SK-N-SH (cell line): ENCODE data around the gene THBD. TPM values are rescaled to one million over a fixed set of nuclear protein-coding genes. Genes with fewer than 3 reads are reported as not detected.

ENCODE experiments used
- CTCF ChIA-PET: fragments of 300-600, 350-600 bp; formaldehyde crosslinking; extraction: SDS; loops from one replicate; lab custom pipeline; 2021; lab: Yijun Ruan, JAX
- POLR2A ChIA-PET: fragments of 350-600 bp; sonication (Branson Sonifier 250); formaldehyde crosslinking; extraction: SDS; loops from one replicate; lab custom pipeline; 2020; ENCODE audit warnings: antibody characterized with exemption, inconsistent platforms; lab: Yijun Ruan, JAX
- DNase-seq: peaks from one replicate; pipeline ENCODE4 v3.0.0; 2012
- H2AFZ ChIP-seq: fragments of 200-600 bp; sonication (generic); 2 replicates; pipeline ENCODE4 v1.8.1; 2016; ENCODE audit warnings: antibody characterized with exemption, mild to moderate bottlenecking, low read depth
- H3F3A ChIP-seq: fragments of 200-600 bp; sonication (generic); replicated peaks from 2 replicates; pipeline ENCODE3; 2016; ENCODE audit warnings: antibody characterized with exemption, mild to moderate bottlenecking; ENCODE audit not compliant: insufficient read depth
- H3K27ac ChIP-seq, 2 experiments: fragments of 200-500 bp in 1 of 2; fragments of 200-600 bp in 1 of 2; sonication (Bioruptor generic) in 1 of 2; sonication (generic), shearing (Covaris generic) in 1 of 2; 2 replicates each; pipeline versions ENCODE4 v1.5.1 to v1.6.1; 2014 to 2016; ENCODE audit warnings: low read depth in 2 of 2, inconsistent platforms in 1 of 2, low read length in 1 of 2, mild to moderate bottlenecking in 1 of 2, mixed read lengths in 1 of 2
- H3K27me3 ChIP-seq: fragments of 200-600 bp; sonication (generic), shearing (Covaris generic); 2 replicates; pipeline ENCODE4 v1.6.1; 2016; ENCODE audit warnings: mixed run types; ENCODE audit not compliant: insufficient read depth
- H3K36me3 ChIP-seq, 2 experiments: fragments of 200-500 bp in 1 of 2; fragments of 200-600 bp in 1 of 2; sonication (Bioruptor generic) in 1 of 2; sonication (generic) in 1 of 2; replicated peaks in 1 of 2; 2 replicates each; pipeline versions ENCODE3 to v1.5.1; 2014 to 2016; ENCODE audit warnings: low read length in 1 of 2, mild to moderate bottlenecking in 1 of 2; ENCODE audit not compliant: insufficient read depth in 2 of 2, control insufficient read depth in 1 of 2
- H3K4me1 ChIP-seq, 2 experiments: fragments of 200-500 bp in 1 of 2; fragments of 200-600 bp in 1 of 2; sonication (Bioruptor generic) in 1 of 2; sonication (generic), shearing (Covaris generic) in 1 of 2; 2 replicates each; pipeline versions ENCODE4 v1.5.1 to v1.6.1; 2014 to 2016; ENCODE audit warnings: low read depth in 1 of 2, low read length in 1 of 2, mixed run types in 1 of 2; ENCODE audit not compliant: insufficient read depth in 2 of 2, control insufficient read depth in 1 of 2
- H3K4me2 ChIP-seq: fragments of 200-600 bp; sonication (generic), shearing (Covaris generic); 2 replicates; pipeline ENCODE4 v1.6.1; 2017; ENCODE audit warnings: mixed run types
- H3K4me3 ChIP-seq, 2 experiments: fragments of 200-500 bp in 1 of 2; fragments of 200-600 bp in 1 of 2; sonication (Bioruptor generic) in 1 of 2; sonication (generic), shearing (Covaris generic) in 1 of 2; 2 replicates each; pipeline versions ENCODE4 v1.5.1 to v1.8.1; 2014 to 2016; ENCODE audit warnings: low read depth in 2 of 2, inconsistent platforms in 1 of 2, low read length in 1 of 2, mild to moderate bottlenecking in 1 of 2, mixed read lengths in 1 of 2, moderate library complexity in 1 of 2
- H3K79me2 ChIP-seq: fragments of 200-600 bp; sonication (generic); 2 replicates; pipeline ENCODE4 v1.8.1; 2017; ENCODE audit warnings: mild to moderate bottlenecking; ENCODE audit not compliant: insufficient read depth
- H3K9ac ChIP-seq: fragments of 200-600 bp; sonication (generic); 2 replicates; pipeline ENCODE4 v1.6.1; 2017; ENCODE audit warnings: mixed run types
- H3K9me2 ChIP-seq: fragments of 200-600 bp; sonication (generic); 2 replicates; pipeline ENCODE4 v1.6.1; 2017; ENCODE audit warnings: mixed run types
- H3K9me3 ChIP-seq: fragments of 200-600 bp; sonication (generic); 2 replicates; pipeline ENCODE4 v1.6.1; 2017; ENCODE audit warnings: mixed run types, mild to moderate bottlenecking, moderate library complexity
- H4K20me1 ChIP-seq: fragments of 200-600 bp; sonication (generic); 2 replicates; pipeline ENCODE4 v1.6.1; 2017; ENCODE audit warnings: mild to moderate bottlenecking, mixed run types; ENCODE audit not compliant: insufficient read depth
- EZH2phosphoT487 ChIP-seq: fragments of 200-600 bp; sonication (generic); IDR thresholded peaks from 2 replicates; pipeline ENCODE4 v1.6.1; 2017; ENCODE audit warnings: low read depth, mixed run types, mild to moderate bottlenecking, antibody characterized with exemption, moderate library complexity, borderline replicate concordance
- FOXM1 ChIP-seq: IDR thresholded peaks from 2 replicates; pipeline ENCODE4 v1.4.0; 2012; ENCODE audit warnings: low read depth, mild to moderate bottlenecking
- GABPA ChIP-seq: IDR thresholded peaks from 2 replicates; pipeline ENCODE4 v1.4.0; 2012; ENCODE audit warnings: low read depth, mild to moderate bottlenecking
- IRF3 ChIP-seq: fragments of 150-350 bp; IDR thresholded peaks from 2 replicates; pipeline ENCODE4 v1.6.1; 2016; ENCODE audit warnings: mild to moderate bottlenecking, low read depth, low read length
- JUND ChIP-seq: IDR thresholded peaks from 2 replicates; pipeline ENCODE4 v1.4.0; 2012
- MAX ChIP-seq: IDR thresholded peaks from 2 replicates; pipeline ENCODE4 v1.4.0; 2012; ENCODE audit warnings: low read depth
- MXI1 ChIP-seq: IDR thresholded peaks from 2 replicates; pipeline ENCODE4 v1.6.1; 2012; ENCODE audit warnings: mild to moderate bottlenecking, low read depth, low read length, improper control_type of control experiment
- NRF1 ChIP-seq: IDR thresholded peaks from 2 replicates; pipeline ENCODE4 v1.6.1; 2012; ENCODE audit warnings: low read depth, mild to moderate bottlenecking, low read length
- RAD21 ChIP-seq: IDR thresholded peaks from 2 replicates; pipeline ENCODE4 v1.6.1; 2012; ENCODE audit warnings: mild to moderate bottlenecking, low read length
- RCOR1 ChIP-seq: fragments of 150-350 bp; IDR thresholded peaks from 2 replicates; pipeline ENCODE4 v1.6.1; 2017; ENCODE audit warnings: antibody characterized with exemption, low read length
- RFX5 ChIP-seq: IDR thresholded peaks from 2 replicates; pipeline ENCODE4 v1.6.1; 2012; ENCODE audit warnings: mild to moderate bottlenecking, improper control_type of control experiment, low read length
- RXRA ChIP-seq: IDR thresholded peaks from 2 replicates; pipeline ENCODE4 v1.4.0; 2012; ENCODE audit warnings: low read depth, mild to moderate bottlenecking, borderline replicate concordance
- SIN3A ChIP-seq: IDR thresholded peaks from 2 replicates; pipeline ENCODE4 v1.6.1; 2012; ENCODE audit warnings: low read depth, mild to moderate bottlenecking, low read length, moderate library complexity, borderline replicate concordance
- TCF12 ChIP-seq: IDR thresholded peaks from 2 replicates; pipeline ENCODE4 v1.4.0; 2012
- TEAD4 ChIP-seq: IDR thresholded peaks from 2 replicates; pipeline ENCODE4 v1.4.0; 2012; ENCODE audit warnings: mild to moderate bottlenecking, borderline replicate concordance; ENCODE audit not compliant: insufficient read depth
- ZBTB33 ChIP-seq: IDR thresholded peaks from 2 replicates; pipeline ENCODE4 v1.4.0; 2012; ENCODE audit warnings: low read depth, borderline replicate concordance
- WGBS: methylation state at CpG from one replicate; pipeline ENCODE4 v1.1.6; 2017; ENCODE audit warnings: low lambda C conversion rate; 5-methylcytosine and 5-hydroxymethylcytosine counted together
- polyA plus RNA-seq, 3 experiments: library from polyadenylated mRNA; depleted of rRNA; stranded (reverse); fragments of >200 nt; gene quantifications; 2 replicates each; pipeline ENCODE4 v1.2.3, GENCODE V29; 2012
- TF ChIP-seq, protein P1 (sequence below): IDR thresholded peaks from 2 replicates; pipeline ENCODE4; 2012
- TF ChIP-seq, protein P2 (sequence below): fragments of 150-350 bp; IDR thresholded peaks from 2 replicates; pipeline ENCODE4 v1.6.1; 2017; ENCODE audit warnings: antibody characterized with exemption, low read length, low read depth, borderline replicate concordance

Gene THBD
- polyA plus RNA-seq, 1 of the 3 experiments (the other 2 are of a cell fraction): 0.33 TPM

DNA sequence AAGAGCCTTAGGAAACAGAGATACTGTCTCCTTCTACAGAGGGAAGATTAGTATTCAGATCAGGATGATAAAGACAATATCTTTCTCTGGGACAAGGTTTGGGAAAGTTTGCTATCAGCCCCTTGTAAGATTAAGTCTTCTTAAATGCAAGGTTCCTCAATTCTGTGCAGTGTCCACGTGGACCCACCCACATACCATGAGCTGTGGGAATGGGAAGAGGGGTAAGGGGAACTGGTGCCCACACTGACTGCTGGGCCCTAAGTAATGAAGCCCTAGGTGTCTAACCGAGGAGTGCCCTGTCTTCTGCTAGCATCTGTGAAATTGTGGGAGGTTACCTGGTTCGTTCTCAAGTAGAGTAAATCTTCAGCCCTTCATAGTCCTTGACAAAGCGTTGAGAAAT is 20.1 kb downstream of the THBD start:
- no peaks in the 10 kb centered on the region for H3K4me1 ChIP-seq
- no peak overlapping the region for H2AFZ ChIP-seq
- peaks cover 32% of the 10 kb centered on the region for H3K27me3 ChIP-seq
- no peak for TF ChIP-seq JUND
- no peak for TF ChIP-seq FOXM1
- TF ChIP-seq, protein P1, sequence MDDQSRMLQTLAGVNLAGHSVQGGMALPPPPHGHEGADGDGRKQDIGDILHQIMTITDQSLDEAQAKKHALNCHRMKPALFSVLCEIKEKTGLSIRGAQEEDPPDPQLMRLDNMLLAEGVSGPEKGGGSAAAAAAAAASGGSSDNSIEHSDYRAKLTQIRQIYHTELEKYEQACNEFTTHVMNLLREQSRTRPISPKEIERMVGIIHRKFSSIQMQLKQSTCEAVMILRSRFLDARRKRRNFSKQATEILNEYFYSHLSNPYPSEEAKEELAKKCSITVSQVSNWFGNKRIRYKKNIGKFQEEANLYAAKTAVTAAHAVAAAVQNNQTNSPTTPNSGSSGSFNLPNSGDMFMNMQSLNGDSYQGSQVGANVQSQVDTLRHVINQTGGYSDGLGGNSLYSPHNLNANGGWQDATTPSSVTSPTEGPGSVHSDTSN: no peak
- TF ChIP-seq MXI1: no peak
- no peak for TF ChIP-seq TEAD4
- no peak for TF ChIP-seq SIN3A
- TF ChIP-seq, protein P2, sequence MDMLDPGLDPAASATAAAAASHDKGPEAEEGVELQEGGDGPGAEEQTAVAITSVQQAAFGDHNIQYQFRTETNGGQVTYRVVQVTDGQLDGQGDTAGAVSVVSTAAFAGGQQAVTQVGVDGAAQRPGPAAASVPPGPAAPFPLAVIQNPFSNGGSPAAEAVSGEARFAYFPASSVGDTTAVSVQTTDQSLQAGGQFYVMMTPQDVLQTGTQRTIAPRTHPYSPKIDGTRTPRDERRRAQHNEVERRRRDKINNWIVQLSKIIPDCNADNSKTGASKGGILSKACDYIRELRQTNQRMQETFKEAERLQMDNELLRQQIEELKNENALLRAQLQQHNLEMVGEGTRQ: no peak
- TF ChIP-seq IRF3: no peak
- TF ChIP-seq EZH2phosphoT487: no peak
- no peak for TF ChIP-seq RFX5
- no peak for TF ChIP-seq GABPA
- TF ChIP-seq RAD21: no peak
- TF ChIP-seq RCOR1: no peak
- TF ChIP-seq ZBTB33: no peak
- no peak for TF ChIP-seq NRF1
- no peak for TF ChIP-seq MAX
- no peak for TF ChIP-seq TCF12
- no peak for TF ChIP-seq RXRA
- H3K4me2 ChIP-seq: no peak overlapping the region
- no peaks in the 10 kb centered on the region for H3F3A ChIP-seq
- H3K4me3 ChIP-seq: no peak overlapping the region
- no peak for DNase-seq
- H3K27ac ChIP-seq: no peak overlapping the region
- H3K9me2 ChIP-seq: no peaks in the 10 kb centered on the region
- H3K79me2 ChIP-seq: no peaks in the 10 kb centered on the region
- no peaks in the 10 kb centered on the region for H3K9me3 ChIP-seq
- CTCF ChIA-PET: no interaction called here
- POLR2A ChIA-PET: no interaction called here
- H4K20me1 ChIP-seq: no peaks in the 10 kb centered on the region
- WGBS: 1% methylated on average over 4 of the region's 4 CpGs
- H3K36me3 ChIP-seq: no peaks in the 10 kb centered on the region
- no peak overlapping the region for H3K9ac ChIP-seq
